ENCODE measurements around the gene MUC6.

- no peak for TF ChIP-seq CTCF (IDR thresholded peaks at IDR 0.05; ENCODE audit: low read length)
- TF ChIP-seq EZH2phosphoT487 (IDR thresholded peaks at IDR 0.05; ENCODE audit: low read length): no peak
Observed at GRCh38 chr11:970319-970871, 66.1 kb downstream of the MUC6 start.
